IMR-90 (cell line): ENCODE measurements around the gene GALNT13. TPM values are rescaled to one million over a fixed set of nuclear protein-coding genes. Genes with fewer than 3 reads are reported as not detected.

Source experiments
- ATAC-seq: fragments of 200-7000 bp; cut with Tn5 transposase; 2 replicates; pipeline ENCODE4 v1.9.1; 2020; ENCODE audit warnings: low read depth, mild to moderate bottlenecking, moderate library complexity
- BruUV-seq: library from RNA; stranded (reverse); fragments of 400-500 nt; replicated peaks from 2 replicates; lab custom pipeline; 2021; lab: Mats Ljungman, UMichigan
- CTCF ChIA-PET: fragments of 300-600 bp; formaldehyde crosslinking; extraction: SDS; loops from one replicate; lab custom pipeline; 2021; ENCODE audit warnings: antibody characterized with exemption; lab: Yijun Ruan, JAX
- POLR2A ChIA-PET: fragments of 300-600 bp; sonication (Branson Sonifier 250); formaldehyde crosslinking; loops from one replicate; lab custom pipeline; 2022; ENCODE audit warnings: antibody characterized with exemption; ENCODE audit not compliant: unreplicated experiment; lab: Charles Lee
- DNase-seq: peaks from one replicate; pipeline ENCODE4 v3.0.0; 2013
- H2AFZ ChIP-seq: replicated peaks from 2 replicates; pipeline ENCODE3; 2013; ENCODE audit warnings: low read length, mild to moderate bottlenecking; ENCODE audit not compliant: poor library complexity
- H2AK5ac ChIP-seq: 2 replicates; pipeline ENCODE4 v1.6.1; 2013; ENCODE audit warnings: low read depth, low read length, inconsistent platforms
- H2AK9ac ChIP-seq: replicated peaks from 2 replicates; pipeline ENCODE3; 2013; ENCODE audit warnings: mild to moderate bottlenecking, low read depth, low read length, moderate library complexity; ENCODE audit not compliant: poor library complexity
- H2BK120ac ChIP-seq: 2 replicates; pipeline ENCODE4 v1.6.1; 2013; ENCODE audit warnings: low read depth, low read length, inconsistent platforms
- H2BK15ac ChIP-seq: 3 replicates; pipeline ENCODE4 v1.6.1; 2013; ENCODE audit warnings: low read depth, low read length, inconsistent platforms
- H2BK20ac ChIP-seq: 2 replicates; pipeline ENCODE4 v1.6.1; 2013; ENCODE audit warnings: low read depth, mild to moderate bottlenecking, inconsistent platforms, low read length, moderate library complexity
- H2BK5ac ChIP-seq: 2 replicates; pipeline ENCODE4 v1.6.1; 2013; ENCODE audit warnings: mild to moderate bottlenecking, low read depth, low read length, inconsistent platforms; ENCODE audit not compliant: poor library complexity, severe bottlenecking
- H3K14ac ChIP-seq: replicated peaks from 2 replicates; pipeline ENCODE4 v1.6.1; 2013; ENCODE audit warnings: low read depth, low read length, inconsistent platforms
- H3K18ac ChIP-seq: 2 replicates; pipeline ENCODE4 v1.6.1; 2013; ENCODE audit warnings: low read depth, low read length, control low read depth
- H3K23ac ChIP-seq: 2 replicates; pipeline ENCODE4 v1.6.1; 2013; ENCODE audit warnings: low read depth, low read length, inconsistent platforms
- H3K27ac ChIP-seq: 2 replicates; pipeline ENCODE4 v1.5.1; 2013; ENCODE audit warnings: mild to moderate bottlenecking, control low read depth, low read length; ENCODE audit not compliant: insufficient read depth
- H3K27me3 ChIP-seq: 2 replicates; pipeline ENCODE4 v1.6.1; 2013; ENCODE audit warnings: low read length; ENCODE audit not compliant: control insufficient read depth, insufficient read depth
- H3K36me3 ChIP-seq: 2 replicates; pipeline ENCODE4 v1.6.1; 2013; ENCODE audit warnings: low read length, mixed read lengths; ENCODE audit not compliant: control insufficient read depth, insufficient read depth
- H3K4ac ChIP-seq: 2 replicates; pipeline ENCODE4 v1.6.1; 2013; ENCODE audit warnings: low read depth, low read length, inconsistent platforms
- H3K4me1 ChIP-seq: 2 replicates; pipeline ENCODE4 v1.6.1; 2013; ENCODE audit warnings: low read length, mixed read lengths; ENCODE audit not compliant: control insufficient read depth, insufficient read depth
- H3K4me2 ChIP-seq: 2 replicates; pipeline ENCODE4 v1.6.1; 2013; ENCODE audit warnings: low read depth, mild to moderate bottlenecking, control low read depth, low read length, moderate library complexity
- H3K4me3 ChIP-seq: 2 replicates; pipeline ENCODE4 v1.5.1; 2013; ENCODE audit warnings: low read depth, mild to moderate bottlenecking, control low read depth, low read length, moderate library complexity; ENCODE audit not compliant: insufficient read depth
- H3K56ac ChIP-seq: 2 replicates; pipeline ENCODE4 v1.6.1; 2013; ENCODE audit warnings: low read length, inconsistent platforms; ENCODE audit not compliant: insufficient read depth; ENCODE audit errors: extremely low read depth
- H3K79me1 ChIP-seq, 2 experiments: 2 replicates each; pipeline ENCODE4 v1.6.1; 2013; ENCODE audit warnings: low read length in 2 of 2, inconsistent platforms in 1 of 2, low read depth in 1 of 2
- H3K9ac ChIP-seq: 2 replicates; pipeline ENCODE4 v1.6.1; 2013; ENCODE audit warnings: low read depth, low read length, control low read depth
- H3K9me1 ChIP-seq: 2 replicates; pipeline ENCODE4 v1.6.1; 2013; ENCODE audit warnings: low read length, inconsistent platforms; ENCODE audit not compliant: insufficient read depth
- H3K9me3 ChIP-seq: 2 replicates; pipeline ENCODE4 v1.6.1; 2013; ENCODE audit warnings: low read length; ENCODE audit not compliant: control insufficient read depth, insufficient read depth
- H4K20me1 ChIP-seq: 2 replicates; pipeline ENCODE4 v1.6.1; 2013; ENCODE audit warnings: low read length, inconsistent platforms; ENCODE audit not compliant: insufficient read depth
- H4K5ac ChIP-seq: 2 replicates; pipeline ENCODE4 v1.6.1; 2013; ENCODE audit warnings: mild to moderate bottlenecking, low read depth, low read length, control low read depth
- H4K8ac ChIP-seq, 2 experiments: 2 replicates each; pipeline ENCODE4 v1.6.1; 2013; ENCODE audit warnings: low read depth in 2 of 2, low read length in 2 of 2, control low read depth in 1 of 2, inconsistent platforms in 1 of 2
- H4K91ac ChIP-seq: 2 replicates; pipeline ENCODE4 v1.6.1; 2013; ENCODE audit warnings: low read depth, low read length, inconsistent platforms; ENCODE audit not compliant: insufficient read depth
- MAFK ChIP-seq: IDR thresholded peaks from 2 replicates; pipeline ENCODE4 v1.6.1; 2012; ENCODE audit warnings: low read depth, low read length, improper control_type of control experiment
- RFX5 ChIP-seq: IDR thresholded peaks from 2 replicates; pipeline ENCODE4 v1.8.0; 2012; ENCODE audit warnings: low read depth, mild to moderate bottlenecking, low read length, moderate library complexity
- dilution Hi-C: fragments of 300-500 bp; cut with HindIII; formaldehyde crosslinking; loops from one replicate; pipeline ENCODE4 v1.14.3; 2018; ENCODE audit warnings: low sequenced_read_pairs; ENCODE audit not compliant: unreplicated experiment
- in situ Hi-C: fragments of 300-500 bp; cut with MboI; formaldehyde crosslinking; loops from 3 replicates; pipeline ENCODE4 v1.14.3; 2019; ENCODE audit warnings: low sequenced_read_pairs, inconsistent platforms, mixed read lengths
- intact Hi-C: fragments of 100-400 bp; cut with micrococcal nuclease; formaldehyde crosslinking; loops from 2 replicates; pipeline ENCODE4 v1.10.0; 2022
- polyA plus RNA-seq, 3 experiments: library from polyadenylated mRNA; depleted of rRNA; stranded (reverse); fragments of >200 nt; gene quantifications; 2 replicates each; pipeline ENCODE4 v1.2.3, GENCODE V29; 2012; ENCODE audit warnings: low replicate concordance in 1 of 3
- total RNA-seq: library from RNA; depleted of rRNA; stranded (reverse); fragments of >200 nt; gene quantifications from 2 replicates; pipeline ENCODE4 v1.2.3, GENCODE V29; 2012

Gene GALNT13
- total and polyA plus RNA-seq, 2 of the 4 experiments (the other 2 are of a cell fraction), result 0.03 TPM; not detected in 1

DNA sequence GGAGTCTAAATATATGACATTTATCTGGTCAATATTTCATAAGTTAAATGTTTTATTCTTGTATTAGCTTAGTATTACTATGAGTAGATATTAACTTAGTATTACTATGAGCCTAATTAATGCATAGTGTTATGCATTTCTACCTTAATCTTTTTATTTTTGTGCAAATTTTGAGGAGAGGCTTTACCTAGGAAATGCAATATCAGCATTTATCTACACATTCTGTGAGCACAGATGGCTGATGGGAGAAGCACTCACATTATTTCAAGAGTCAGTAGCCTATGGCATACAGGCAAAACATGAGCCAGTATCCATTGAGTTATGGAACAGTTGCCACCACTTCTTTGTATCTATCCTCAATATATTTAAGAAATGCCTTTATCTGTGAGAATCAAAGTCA lies 422.1 kb downstream of the GALNT13 start:
- H3K27ac ChIP-seq, result no peak overlapping the region
- H4K20me1 ChIP-seq, result no peaks in the 10 kb centered on the region
- no peak overlapping the region for H3K4ac ChIP-seq
- no peak overlapping the region for H3K9ac ChIP-seq
- H3K9me1 ChIP-seq, result no peaks in the 10 kb centered on the region
- H2AK9ac ChIP-seq, result no peak overlapping the region
- no peak overlapping the region for H4K8ac ChIP-seq
- peaks cover 13% of the 10 kb centered on the region for H3K9me3 ChIP-seq
- H3K4me2 ChIP-seq, result no peak overlapping the region
- no peak overlapping the region for H2BK120ac ChIP-seq
- TF ChIP-seq MAFK, result peak; percentile 89
- no peak for TF ChIP-seq RFX5
- H3K27me3 ChIP-seq, result no peaks in the 10 kb centered on the region
- dilution Hi-C loops (no loop called here), intact Hi-C loops (no loop called here), in situ Hi-C loops (no loop called here)
- no TSS peak for BruUV-seq
- H2BK15ac ChIP-seq, result no peak overlapping the region
- no peak for DNase-seq
- no peak overlapping the region for H2BK5ac ChIP-seq
- H4K5ac ChIP-seq, result no peak overlapping the region
- no peak overlapping the region for H4K91ac ChIP-seq
- no peak for ATAC-seq
- no peak overlapping the region for H2AK5ac ChIP-seq
- H2AFZ ChIP-seq, result no peak overlapping the region
- H3K56ac ChIP-seq, result no peak overlapping the region
- H3K23ac ChIP-seq, result no peak overlapping the region
- POLR2A ChIA-PET, result no interaction called here
- H3K79me1 ChIP-seq, result no peaks in the 10 kb centered on the region
- H3K36me3 ChIP-seq, result no peaks in the 10 kb centered on the region
- H2BK20ac ChIP-seq, result no peak overlapping the region
- H3K4me1 ChIP-seq, result no peaks in the 10 kb centered on the region
- no peak overlapping the region for H3K14ac ChIP-seq
- H3K18ac ChIP-seq, result no peak overlapping the region
- CTCF ChIA-PET, result no interaction called here
- H3K4me3 ChIP-seq, result no peak overlapping the region
